ENCODE data around the gene XPNPEP3.
A peak's percentile ranks its signal among the peaks of the same experiment; 100 is the strongest.
"Not testable (repeated sequence)": the region's sequence is repeated elsewhere in the genome, so short reads cannot be mapped to it uniquely, and the experiment has no call there.

Gene XPNPEP3

GRCh38 chr22:40862013-40862412 lies 5.1 kb downstream of the XPNPEP3 start, which contains the start of gene DNAJB7:
TSS of gene DNAJB7 (minus strand) at chr22:40862113. CDS start at chr22:40861994, 119 bp downstream.
- no peak for DNase-seq

DNA sequence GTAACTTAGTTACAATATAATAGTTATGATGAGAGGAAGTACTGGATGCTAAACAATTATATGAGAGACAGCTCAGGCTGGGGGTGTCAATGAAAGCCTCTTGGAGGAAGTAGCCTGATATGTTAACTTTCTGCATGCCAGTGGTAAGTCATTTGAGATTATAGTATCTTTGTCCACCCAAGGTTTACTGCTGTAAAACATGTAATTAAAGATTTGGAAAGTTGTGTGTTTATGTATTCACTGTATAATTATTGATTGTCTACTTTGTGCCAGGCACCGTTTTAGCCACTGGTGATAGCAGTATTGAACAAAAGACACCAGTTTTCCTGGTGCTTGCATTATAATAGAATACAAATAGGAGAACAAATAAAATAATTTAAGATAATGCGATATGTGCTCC lies 5.6 kb downstream of the XPNPEP3 start:
- no peak for DNase-seq

- no peak for DNase-seq
These were observed 10.2 kb downstream of the XPNPEP3 start for GRCh38 chr22:40867109-40867508.

- DNase-seq = not testable (repeated sequence)
These were observed 11.4 kb downstream of the XPNPEP3 start for GRCh38 chr22:40868379-40868778.

DNA sequence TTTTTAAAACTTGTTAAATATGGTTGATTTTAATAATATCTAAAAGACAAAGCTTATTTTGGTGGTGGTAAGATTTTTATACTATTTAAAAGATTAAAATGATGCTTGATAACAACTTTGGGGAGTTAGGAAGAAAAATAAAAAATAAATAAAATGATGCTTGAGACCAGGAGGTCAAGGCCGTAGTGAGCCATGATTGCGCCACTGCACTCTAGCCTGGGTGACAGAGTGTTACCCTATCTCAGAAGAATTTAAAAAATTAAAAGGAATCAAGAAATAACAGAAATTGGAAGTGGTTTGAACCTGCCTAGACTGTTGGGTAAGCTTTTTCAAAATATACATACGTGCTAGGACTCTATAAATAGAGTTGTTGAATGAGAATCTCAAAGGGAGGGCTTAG lies 17.1 kb downstream of the XPNPEP3 start:
- DNase-seq = no peak

- no peak for DNase-seq
These were observed 18.2 kb downstream of the XPNPEP3 start for GRCh38 chr22:40875111-40875510.

GRCh38 chr22:40876907-40877306 lies 20.0 kb downstream of the XPNPEP3 start:
- no peak for DNase-seq

DNA sequence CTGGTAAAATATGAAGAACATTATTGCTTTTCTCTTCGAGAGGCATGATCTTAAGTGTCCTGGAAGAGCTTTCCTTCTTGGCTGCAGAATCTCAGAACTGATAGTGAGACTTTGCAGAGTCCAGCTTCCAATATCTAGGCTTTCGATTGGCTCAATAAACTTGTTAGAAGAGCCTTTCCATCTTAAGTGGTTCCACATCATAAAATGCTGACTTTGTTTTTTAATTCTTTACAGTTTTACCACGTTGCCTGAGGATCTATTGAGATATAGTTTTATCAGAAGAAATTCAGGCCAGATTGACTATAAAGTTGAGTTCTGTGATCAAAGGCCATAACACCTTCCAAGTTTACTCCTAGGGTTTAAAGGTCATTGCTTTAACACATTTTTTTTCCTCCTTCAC lies 20.5 kb downstream of the XPNPEP3 start:
- no peak for DNase-seq

DNA sequence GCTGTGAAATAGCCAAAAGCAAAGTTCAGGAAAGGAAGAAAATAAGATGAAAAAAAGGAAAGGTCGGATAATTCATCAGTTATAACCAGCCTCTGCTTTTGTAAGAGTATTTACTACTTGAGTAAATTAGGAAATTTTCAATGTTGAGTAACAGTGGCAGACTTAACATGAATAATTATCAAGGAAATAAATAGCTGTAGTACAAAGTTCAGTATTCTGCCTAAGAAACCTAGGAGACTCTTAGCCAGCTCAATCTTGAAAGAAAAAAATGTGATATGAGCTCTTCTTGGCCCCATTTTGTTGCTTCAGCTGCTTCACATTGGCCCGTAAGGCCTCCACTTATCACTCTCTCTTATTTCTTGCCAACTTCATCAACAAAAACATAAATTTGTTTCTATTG lies 22.0 kb downstream of the XPNPEP3 start:
- DNase-seq = no peak

GRCh38 chr22:40889116-40889515 lies 32.2 kb downstream of the XPNPEP3 start:
- no peak for DNase-seq

DNA sequence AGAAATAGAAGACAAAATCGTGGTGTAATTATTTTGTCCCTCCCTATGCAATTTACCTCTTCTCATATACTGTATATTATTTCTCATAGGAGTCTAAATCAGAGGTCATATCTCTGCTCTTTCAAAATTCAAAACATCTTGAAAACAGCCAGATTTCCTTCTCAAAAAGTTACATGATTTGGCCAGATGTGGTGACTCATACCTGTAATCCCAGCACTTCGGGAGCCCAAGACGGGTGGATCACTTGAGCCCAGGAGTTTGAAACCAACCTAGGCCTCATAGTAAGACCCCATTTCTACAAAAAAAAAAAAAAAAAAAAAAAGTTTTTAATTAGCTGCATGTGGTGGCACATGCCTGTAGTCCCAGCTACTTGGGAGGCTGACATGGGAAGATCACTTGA lies 33.9 kb downstream of the XPNPEP3 start:
- DNase-seq = no peak

GRCh38 chr22:40894417-40894816 lies 37.5 kb downstream of the XPNPEP3 start:
- DNase-seq = no peak

GRCh38 chr22:40898850-40899357 lies 42.0 kb downstream of the XPNPEP3 start:
- DNase-seq = peak; percentile 63

- no peak for DNase-seq
These were observed 47.2 kb downstream of the XPNPEP3 start for GRCh38 chr22:40904101-40904500.

DNA sequence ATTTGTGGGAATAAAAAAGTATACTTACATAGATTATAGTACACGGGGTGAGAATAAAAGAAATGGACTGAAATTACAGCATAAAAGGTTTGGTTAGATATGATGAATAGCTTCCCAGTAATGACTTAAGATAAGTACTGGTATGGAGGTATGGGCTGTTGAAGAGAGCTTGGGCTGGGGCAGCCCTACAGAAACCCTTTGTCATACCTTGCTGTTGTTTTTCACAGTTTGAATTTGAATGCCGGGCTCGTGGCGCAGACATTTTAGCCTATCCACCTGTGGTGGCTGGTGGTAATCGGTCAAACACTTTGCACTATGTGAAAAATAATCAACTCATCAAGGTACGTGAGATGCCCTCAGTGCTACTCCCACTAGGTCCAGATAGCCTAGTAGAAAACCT lies 51.9 kb downstream of the XPNPEP3 start:
- DNase-seq = no peak

GRCh38 chr22:40911772-40912171 lies 54.8 kb downstream of the XPNPEP3 start:
- no peak for DNase-seq

DNA sequence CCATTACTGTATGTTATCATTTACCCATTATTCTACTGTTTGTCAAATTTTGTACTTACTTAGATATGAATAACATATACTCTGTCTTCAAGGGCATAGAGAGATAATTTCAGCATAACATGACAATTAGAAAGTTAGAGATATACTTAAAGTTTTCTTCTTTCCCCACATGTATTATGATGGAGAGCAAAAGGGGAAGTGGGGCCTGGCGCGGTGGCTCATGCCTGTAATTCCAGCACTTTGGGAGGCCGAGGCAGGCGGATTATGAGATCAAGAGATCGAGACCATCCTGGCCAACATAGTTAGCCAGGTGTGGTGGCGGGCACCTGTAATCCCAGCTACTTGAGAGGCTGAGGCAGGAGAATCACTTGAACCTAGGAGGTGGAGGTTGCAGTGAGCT lies 56.0 kb downstream of the XPNPEP3 start:
- not testable (repeated sequence) for DNase-seq

- DNase-seq = no peak
These were observed 62.5 kb downstream of the XPNPEP3 start for GRCh38 chr22:40919446-40919845.

DNA sequence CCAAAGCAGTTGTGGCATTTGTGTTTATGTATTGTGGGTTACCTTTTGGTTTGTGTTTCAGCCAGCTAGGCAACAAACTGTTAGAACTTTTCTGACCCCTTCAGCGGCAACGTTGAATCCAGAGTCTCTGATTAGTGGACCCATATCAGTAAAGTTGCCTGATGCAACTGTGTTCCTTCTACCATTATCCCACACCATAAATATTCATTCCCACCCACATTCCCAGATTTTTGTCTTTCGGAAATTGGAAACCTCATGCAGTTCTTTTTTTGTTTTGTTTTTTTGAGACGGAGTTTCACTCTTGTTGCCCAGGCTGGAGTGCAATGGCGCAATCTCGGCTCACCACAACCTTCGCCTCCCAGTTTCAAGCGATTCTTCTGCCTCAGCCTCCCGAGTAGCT lies 63.6 kb downstream of the XPNPEP3 start:
- DNase-seq = no peak

DNA sequence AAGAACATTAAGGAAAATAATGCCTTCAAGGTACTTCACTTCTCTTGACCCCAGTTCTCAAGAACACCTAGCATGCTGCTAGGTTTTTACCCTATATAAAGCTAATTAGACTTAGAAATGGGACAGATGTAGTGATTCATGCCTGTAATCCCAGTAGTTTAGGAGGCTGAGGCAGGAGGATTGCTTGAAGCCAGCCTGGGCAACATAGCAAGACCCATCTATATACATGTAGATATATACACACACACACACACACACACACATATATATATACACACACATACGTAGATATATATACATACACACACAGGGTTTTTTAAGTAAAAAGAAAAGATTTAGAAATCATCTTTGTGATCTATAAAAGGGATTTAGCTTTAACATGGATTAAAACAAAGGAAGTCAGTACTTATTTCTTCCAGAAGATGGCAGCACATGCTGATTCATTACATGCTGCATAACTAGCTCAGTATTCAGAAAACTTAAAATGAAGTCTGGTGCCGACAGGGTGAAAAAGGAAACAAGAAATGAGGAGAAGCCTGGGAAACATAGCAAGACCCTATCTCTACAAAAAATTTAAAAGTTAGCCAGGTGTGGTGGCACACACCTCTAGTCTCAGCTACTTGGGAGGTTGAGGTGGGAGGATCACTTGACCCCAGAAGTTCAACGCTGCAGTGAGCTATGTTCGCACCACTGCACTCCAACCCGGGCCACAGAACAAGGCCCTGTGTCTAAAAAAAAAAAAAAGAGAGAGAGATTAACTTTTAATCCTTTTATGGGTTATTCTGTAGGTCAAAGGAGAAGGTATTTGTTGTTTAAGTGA lies 65.7 kb downstream of the XPNPEP3 start:
- DNase-seq = peak; percentile 40

GRCh38 chr22:40928657-40929056 lies 71.7 kb downstream of the XPNPEP3 start:
- no peak for DNase-seq

GRCh38 chr22:40932396-40932795 lies 75.4 kb downstream of the XPNPEP3 start:
- no peak for DNase-seq

- no peak for DNase-seq
These were observed 82.3 kb downstream of the XPNPEP3 start for GRCh38 chr22:40939202-40939601.

DNA sequence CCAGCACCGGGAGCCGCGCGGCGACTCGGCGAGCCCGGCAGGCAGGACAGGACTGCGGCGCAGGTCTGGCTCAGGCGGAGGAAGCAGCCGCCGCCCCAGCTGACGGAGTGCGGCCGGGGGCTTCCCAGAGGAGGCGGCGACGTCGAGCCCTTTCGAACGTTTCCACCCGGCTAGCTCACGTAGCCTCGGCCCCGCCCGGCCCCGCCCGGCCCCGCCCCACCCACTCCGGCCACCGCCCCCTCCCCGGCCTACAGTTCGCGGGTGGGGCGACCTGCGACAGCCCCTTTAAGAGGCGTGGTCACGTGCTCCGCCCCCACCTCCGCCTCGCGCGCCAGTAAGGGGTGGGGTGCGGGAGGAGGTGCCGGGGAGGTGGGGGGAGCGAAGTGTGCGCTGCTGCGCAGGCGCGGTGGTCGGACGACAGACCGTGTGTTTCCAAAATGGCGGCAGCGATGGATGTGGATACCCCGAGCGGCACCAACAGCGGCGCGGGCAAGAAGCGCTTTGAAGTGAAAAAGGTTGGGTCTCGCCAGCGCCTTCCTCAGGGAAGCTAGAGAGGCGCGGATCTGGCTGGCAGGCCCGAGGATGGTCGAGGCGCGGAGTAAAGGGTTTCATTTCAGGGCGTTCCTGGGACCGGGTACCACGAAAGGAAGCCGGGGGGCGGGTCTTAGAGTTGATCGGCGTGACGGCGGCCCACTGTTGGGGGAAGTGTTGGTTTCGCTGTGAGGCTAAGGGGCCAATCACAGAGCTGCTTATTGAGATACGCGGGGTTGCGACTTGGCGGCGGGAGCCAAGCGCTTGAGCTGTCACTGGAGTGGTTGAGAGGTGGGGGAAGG lies 94.2 kb downstream of the XPNPEP3 start, which contains the start of gene RBX1:
Gene RBX1, plus strand, starts transcription at position 417 of the 833 bp plus-strand sequence. Its CDS starts 21 bp downstream, at position 438.
- peak; percentile 93 for DNase-seq

Data from NCI-H748 treated with DMSO at 0.1 percent for 48 hours (cell line).